ENCODE measurements around the gene LTA4H.
"Not testable (repeated sequence)": the region's sequence is repeated elsewhere in the genome, so short reads cannot be mapped to it uniquely, and the experiment has no call there.

Gene LTA4H

DNA sequence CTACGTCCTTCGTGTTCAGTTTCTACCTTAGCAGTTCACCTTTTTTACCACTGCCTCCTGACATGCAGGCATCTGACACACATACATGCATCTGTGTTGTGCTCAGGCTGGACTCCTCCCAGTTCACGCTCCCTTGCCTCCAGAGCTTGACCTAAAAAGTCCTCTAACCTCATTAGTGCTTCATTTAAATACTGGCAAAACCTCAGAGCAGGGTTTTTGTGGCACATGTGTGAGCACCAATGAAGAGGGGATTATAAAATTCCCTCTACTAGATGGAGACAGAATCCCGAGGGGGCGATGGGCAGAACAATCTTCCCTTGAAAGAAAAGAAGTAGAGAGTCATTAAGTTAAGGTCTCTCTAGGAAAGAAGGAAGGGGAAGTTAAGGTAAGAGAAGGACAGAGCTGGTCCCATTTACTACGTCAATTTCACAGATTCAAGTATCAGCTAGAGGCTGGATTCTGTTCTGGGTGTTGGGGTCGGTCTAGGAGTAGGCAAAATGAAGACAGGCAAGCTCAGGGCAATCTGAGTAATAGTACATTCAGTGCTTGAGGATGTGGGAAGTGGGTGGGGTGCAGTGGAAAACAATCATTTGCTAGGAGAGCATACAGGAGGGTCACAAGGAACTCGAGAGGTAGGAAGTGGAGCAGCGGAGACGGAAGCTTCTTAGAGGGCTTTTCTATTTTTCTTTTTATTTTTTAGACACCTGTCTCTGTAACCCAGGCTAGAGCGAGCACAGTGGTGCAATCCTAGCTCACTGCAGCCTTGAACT, 46.7 kb downstream of the LTA4H start:
- DNase-seq: no peak

DNA sequence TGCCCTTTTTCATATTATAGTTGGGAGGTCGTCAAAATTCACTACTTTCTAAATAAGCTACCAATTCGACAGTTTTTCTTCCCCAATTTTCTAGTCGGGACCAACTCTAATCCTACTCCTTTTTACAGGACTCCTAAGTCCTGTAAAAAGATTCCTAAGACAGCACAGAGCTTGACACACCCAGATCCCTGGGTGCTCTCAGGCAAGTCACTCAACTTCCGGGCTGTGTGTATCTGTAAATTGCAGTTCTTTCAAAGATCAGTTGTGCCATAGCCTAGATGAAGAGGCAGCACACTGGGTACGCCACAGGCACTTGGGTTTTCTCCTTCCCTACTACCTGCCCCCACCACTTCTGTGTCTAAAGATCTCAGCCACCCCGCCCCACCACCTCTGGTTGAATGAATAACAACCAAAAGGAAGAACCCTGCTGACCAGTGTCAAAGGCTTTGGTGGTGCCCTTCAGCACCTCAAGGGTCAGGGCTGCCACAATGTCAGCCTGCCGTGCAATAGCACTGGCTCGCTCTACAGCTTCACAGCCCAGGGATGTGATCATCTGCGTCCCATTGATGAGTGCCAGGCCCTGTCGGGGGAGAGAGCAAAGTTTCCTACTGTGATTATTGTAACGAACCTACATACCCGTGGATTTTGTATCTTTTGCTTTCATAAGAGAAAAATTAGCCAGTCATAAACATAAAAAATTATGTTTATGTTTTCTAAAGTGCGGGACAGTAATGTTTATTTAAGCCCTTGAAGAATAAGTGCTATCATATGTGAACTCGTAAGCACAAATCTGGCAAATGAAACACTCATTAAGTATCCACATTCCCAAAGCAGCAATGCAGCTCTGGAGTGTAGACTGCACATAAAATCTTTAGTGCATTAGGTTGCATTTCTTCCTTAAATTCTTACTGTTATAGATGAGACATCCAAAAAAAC, 48.5 kb downstream of the LTA4H start:
- no peak for DNase-seq

DNA sequence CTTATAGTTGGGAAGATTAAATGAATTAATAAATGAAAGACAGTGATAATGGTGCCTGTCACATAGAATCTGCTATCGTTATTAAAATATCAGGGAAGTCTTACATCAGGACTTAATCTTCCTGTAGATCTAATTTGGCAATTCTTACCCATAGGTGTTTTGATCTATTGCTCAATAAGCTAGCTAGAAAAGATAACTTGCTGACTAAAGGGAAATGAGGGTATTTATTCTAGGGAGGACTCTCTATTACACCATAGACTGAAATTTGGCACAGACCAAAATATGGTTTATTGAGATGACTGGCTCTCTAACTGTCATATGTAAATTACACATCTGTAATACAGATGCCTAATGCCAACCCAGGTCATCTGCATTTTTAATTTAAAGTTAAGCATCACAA, 50.7 kb downstream of the LTA4H start:
- no peak for DNase-seq

DNA sequence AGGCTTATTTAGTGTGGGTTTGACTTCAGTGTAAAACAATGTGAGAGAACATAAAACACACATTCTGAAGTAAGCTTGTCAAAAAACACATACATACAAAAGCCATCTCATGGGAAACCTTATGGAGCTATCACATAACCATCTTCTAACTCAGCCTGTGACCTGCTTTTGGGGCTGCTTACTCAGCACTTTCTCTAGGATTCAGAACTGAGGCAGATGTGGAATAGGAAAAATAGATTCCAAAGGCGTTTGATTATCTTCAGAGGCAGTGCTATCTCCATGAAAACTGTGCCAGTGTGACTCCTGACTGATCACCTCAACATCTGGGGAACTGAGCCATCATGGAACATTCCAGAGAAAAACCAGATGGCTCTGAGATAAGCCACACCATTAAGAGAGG, 52.8 kb downstream of the LTA4H start:
- DNase-seq: no peak

DNA sequence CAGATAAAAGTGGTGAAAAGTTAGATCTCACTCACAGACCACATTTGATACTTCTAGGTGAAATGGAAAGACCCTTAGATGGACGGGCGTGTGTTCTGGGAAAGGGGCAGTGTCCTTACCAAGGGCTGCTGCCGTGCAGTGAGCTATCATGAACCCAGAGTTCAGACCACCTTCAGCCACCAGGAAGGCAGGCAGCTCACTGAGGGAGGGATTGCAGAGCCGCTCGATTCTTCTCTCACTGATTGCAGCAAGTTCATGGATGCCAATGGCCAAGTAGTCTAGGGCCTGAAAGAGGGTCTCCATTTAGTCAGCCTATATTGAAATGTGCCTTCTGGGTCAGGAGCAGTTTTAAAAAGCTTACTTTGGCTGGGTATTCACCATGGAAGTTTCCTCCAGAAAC, 55.0 kb downstream of the LTA4H start:
- no peak for DNase-seq

DNA sequence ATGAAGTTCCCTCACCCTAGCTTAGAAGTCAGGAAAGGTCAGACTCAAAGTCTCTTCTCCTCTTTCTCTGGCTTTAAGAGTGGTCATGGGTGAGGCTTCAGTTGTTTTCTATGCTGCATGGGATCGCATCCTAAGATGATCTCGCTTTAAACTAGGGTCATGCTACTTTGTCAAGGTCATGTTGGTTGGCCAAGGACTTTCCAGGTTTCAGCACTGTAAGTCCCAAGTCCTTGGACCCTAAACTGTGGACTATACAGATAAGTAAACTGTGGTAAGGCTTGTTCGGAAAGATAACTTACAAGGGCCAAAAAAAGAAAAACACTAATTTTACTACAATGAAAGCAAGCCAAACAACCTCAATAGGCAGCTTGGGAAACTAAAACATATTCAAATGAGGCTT, 56.6 kb downstream of the LTA4H start:
- DNase-seq: no peak

DNA sequence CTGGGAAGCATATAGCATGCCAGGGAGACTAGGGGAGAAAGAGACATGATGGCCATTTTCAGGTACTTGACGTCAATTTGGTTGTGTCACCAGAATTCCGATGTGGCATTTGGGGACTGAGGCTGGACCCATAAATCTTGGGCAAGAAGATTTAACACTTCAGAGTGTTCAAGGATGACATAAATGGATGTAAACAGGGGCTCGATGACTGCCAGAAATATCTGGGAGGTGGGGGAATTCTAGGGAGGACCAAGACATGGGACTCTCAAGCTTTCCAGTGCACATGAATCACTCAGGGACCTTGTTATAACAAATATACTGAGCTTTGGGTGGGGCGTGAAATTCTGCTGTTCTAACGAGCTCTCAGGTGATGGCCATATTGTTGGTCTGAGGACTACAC, 57.0 kb downstream of the LTA4H start:
- no peak for DNase-seq

DNA sequence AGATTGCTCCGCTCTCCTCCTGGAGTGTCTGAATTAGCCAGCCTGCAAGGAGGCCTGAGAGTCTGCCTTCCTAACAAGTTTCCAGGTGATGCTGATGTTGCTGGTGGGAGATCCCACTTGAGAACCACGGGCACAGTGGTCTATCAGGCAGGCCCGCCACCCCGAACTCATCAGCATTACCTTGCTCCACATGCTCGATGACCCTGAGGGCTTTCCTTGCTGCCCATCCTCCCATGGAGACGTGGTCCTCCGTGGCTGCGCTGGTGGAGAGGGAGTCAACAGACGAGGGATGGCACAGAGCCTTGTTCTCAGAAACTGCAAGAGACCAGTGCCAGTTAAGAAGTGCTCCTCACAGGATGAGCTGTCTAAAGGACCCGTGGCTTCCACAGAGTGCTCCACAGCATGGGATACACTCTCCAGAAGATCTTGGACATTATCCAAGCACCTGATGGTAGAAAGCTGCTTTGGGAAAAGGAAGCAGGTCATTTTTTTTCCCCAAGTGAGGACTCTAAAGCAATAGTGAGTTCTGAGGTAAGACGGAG, 57.6 kb downstream of the LTA4H start:
- DNase-seq: no peak

DNA sequence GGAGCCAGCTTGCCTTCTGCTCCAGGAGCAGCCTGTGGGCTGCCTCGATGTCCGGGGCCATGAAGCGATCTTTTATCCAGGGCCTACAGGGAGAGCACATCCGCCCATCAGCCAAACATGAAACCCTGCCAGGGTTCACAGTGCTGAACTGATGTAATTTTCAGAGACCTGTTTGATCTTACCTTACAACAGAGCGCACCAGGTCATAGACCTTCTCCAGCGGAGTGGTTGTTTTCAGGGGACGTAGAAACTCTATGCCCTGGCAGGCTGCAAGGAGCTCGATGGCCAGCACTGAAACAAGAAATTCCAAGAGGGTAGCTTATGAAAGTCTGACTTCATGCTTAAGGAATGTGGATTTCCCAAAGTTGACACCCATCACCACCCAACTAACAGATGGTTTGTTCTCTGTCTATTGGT, 59.0 kb downstream of the LTA4H start:
- no peak for DNase-seq

DNA sequence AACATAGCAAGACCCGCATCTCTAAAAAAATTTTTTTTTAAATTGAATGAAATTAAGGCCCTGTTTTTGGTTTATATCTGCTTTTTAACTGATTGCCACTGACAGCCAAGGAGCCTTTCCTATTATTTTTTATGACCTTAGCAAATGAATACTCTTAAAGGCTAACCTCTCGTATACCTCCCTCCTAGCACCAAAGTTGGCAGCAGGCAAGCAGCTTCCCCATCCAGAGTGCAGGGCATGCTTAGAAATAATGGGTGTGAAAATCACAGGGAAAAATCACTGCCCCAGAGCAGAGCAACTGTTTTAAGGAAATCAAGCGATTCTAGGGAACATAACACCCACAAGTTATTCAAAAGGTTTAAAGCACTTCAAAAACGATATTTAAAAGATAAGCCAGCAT, 59.9 kb downstream of the LTA4H start:
- no peak for DNase-seq

DNA sequence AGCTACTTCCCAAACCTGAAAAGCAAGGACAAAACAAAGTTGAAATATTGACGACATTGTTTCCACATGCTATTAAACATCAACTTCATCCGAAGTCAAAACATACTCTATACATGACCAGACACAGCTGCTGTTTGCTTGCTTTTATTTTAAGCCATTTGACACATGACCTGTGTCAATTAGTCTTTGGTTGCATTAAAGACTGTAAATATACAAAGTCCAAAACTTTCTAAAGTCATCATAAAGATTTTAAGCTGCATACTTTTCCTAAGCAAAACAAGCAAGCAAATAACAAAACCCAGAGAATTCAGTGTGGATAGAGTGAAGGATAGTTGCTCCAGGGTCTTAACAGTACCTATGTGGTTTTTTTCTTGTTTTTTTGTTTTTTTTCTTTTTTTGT, 61.0 kb downstream of the LTA4H start:
- no peak for DNase-seq

DNA sequence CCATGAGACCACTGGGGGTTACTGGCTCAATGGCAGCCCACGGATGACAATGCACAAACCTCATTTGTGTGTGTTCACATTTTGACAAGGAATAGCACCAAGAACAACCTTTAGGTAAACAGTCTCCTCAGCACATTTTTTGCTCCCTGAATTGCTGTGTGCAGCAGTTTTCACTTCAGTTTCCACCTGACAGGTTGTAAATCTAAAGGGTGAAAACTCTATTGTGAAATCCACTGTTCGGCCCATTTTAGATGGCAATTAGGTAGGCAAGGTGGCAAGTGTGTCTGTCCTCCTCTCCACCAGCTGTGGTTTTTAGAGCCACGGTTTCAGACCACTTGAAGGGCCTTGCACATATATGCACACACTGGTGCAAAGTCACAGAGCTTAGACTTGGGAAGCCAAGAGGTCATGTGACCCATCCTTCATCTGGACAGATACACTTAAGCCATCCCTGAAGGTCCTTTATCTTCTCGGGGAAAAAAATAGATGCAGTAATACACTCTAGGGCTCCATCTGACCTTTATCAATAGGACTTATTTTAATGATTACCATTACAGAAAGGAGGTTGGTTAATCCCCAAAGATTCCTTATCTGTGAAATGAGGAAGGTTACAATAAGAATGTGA, 62.4 kb downstream of the LTA4H start:
- no peak for DNase-seq

DNA sequence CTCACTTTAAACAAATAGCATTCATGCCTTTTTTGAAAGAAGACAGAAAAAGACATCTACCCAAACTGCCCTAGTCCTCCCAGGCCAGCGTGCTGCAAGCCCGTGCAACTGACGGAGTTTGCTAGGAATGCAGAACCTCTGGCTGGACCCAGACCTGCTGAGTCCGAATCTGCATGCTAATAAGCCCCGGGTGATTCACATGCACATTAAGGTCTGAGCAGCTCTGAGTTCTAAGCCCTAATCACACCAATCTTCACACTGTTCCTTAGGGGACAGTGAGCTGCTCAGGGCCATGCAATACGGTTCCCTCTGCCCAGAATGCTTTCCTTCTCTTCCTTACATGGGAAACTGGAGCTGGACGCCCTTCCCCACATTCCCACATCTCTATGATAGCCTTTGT, 64.5 kb downstream of the LTA4H start:
- no peak for DNase-seq

DNA sequence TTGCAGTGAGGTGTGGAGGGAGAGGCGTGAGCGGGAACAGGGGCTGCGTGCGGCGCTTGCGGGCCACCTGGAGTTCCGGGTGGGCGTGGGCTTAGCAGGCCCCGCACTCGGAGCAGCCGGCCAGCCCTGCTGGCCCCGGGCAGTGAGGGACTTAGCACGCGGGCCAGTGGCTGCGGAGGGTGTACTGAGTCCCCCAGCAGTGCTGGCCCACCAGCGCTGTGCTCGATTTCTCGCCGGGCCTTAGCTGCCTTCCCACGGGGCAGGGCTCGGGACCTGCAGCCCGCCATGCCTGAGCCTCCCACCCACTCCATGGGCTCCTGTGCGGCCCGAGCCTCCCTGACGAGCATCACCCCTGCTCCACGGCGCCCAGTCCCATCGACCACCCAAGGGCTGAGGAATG, 66.3 kb downstream of the LTA4H start:
- DNase-seq: not testable (repeated sequence)

DNA sequence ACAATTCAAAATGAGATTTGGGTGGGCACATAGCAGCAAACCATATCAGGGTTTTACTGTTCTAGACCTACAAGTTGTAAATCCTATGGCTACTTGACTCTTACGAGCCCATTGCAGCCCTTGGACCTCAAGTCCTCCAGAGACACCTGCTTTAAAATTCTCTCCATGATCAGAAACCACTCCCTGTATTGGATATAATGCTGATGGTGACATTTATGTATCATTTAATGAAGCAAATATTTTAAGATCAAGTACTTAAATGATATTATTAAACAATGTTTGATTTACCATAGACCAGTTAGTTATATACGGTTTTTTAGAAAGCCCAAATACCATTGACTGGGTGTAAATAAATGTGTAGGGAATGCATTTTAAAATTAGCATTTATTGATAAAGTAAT, 68.1 kb downstream of the LTA4H start:
- DNase-seq: no peak

DNA sequence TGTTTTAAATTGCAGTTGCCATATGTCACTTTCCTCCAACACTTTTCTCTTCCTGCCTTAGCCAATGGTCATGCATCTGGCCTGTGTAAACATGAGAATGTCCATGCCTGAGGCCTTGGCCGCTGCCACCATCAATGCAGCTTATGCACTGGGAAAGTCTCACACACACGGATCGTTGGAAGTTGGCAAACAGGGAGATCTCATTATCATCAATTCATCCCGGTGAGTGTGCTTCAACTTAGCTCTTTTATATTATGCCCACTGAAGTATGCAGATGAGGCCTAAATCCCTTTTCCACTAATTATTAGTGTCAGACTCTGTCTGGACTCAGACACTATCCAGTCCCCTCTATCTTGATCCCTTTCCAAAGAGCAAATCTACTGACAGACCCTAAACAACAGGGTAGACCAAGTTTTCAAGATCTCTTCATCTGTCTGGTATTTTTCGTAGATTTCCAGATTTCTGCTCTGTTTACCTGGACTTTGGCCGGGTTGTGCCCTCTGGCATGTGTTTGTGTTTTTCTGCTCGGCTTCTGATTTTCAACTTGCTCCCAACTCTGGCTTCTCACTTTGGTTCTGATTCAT, 69.0 kb downstream of the LTA4H start:
- no peak for DNase-seq

DNA sequence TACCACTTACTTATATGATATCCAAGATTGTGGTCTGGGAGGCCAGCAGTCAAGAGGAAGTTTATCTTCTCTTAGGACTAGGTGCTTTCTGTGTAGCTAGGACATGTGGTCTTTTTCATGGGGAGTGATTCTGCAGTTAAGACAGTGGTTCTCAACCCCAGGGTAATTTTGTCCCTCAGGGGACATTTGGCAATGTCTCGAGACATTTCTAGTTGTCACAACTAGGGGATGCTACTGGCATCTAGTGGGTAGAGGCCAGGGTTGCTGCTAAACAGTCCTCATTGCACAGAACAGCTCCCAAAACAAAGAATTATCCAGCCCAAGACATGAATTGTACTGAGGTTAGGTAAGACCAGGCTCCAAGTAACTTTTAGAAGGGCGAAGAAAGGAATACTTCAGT, 72.3 kb downstream of the LTA4H start:
- no peak for DNase-seq

DNA sequence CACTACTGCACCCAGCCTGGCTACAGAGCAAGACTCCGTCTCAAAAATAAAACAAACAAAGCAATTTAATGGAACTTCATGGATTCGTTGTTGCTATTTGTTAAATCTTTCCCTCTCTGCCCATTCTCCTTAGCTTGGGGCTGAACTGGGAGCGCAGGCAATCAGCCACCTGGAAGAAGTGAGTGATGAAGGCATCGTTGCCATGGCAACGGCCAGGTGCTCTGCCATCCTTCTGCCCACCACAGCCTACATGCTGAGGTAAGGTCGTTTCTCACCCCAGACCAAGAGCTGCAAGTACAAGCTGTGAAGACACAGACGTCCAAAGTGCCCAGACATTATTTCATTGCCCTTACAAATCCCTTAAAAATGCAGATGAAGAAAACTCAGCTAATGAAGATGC, 73.2 kb downstream of the LTA4H start:
- DNase-seq: no peak

DNA sequence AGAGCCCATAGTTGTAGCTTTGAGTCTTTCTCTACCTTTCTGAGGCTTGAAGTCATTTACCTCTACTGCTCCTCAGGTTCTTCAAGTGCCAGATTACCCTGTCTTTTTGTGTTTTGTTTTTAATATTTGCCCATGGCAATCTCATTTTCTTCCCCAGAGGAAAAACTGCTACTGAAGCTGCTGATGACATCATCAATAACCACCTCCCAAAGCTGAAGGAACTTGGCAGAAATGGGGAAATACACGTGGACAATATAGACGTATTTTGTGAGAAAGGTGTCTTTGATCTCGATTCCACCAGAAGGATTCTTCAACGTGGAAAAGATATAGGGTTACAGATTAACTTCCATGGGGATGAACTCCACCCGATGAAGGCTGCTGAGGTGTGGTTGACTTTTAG, 75.1 kb downstream of the LTA4H start:
- DNase-seq: no peak

DNA sequence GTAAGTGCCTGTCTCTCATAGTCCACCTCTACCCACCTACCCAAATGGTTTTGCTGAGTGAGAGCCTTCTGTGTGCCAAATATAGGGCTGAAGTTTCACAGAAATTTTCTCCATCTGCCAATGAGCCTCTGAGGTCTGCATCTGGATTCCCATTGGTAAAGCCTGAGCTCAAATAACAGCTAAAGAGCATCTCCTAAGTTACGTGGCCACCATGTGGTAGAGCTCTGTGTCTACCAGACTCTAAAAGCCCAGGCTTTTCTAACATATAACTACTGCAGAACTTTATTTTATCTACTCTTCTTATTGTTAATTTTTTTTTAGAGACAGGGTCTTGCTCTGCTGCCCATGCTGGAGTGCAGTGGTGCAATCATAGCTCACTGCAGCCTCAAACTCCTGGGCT, 76.3 kb downstream of the LTA4H start:
- DNase-seq: peak; percentile 2

DNA sequence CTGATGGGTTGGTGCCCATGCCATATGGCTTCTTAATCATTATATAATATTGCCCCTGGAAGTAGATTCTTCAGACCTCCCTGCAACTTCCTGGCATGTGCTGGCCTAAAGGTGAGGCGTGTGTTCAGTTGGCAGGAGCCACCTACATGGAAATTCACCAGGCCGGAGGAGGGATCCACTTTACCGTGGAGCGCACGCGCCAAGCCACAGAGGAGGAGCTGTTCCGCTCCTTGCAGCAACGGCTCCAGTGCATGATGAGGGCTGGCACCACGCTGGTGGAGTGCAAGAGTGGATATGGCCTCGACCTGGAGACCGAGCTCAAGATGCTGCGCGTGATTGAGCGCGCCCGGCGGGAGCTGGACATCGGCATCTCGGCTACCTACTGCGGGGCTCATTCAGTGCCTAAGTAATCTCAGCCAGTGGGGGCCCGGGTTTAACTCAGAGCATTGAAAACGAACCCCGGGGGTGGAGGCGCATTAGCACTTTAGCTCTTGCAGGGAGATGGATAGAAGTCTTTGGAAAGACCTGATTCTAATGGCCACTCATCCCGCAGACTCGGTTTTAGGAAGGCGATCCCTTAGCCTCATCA, 78.7 kb downstream of the LTA4H start:
- no peak for DNase-seq

DNA sequence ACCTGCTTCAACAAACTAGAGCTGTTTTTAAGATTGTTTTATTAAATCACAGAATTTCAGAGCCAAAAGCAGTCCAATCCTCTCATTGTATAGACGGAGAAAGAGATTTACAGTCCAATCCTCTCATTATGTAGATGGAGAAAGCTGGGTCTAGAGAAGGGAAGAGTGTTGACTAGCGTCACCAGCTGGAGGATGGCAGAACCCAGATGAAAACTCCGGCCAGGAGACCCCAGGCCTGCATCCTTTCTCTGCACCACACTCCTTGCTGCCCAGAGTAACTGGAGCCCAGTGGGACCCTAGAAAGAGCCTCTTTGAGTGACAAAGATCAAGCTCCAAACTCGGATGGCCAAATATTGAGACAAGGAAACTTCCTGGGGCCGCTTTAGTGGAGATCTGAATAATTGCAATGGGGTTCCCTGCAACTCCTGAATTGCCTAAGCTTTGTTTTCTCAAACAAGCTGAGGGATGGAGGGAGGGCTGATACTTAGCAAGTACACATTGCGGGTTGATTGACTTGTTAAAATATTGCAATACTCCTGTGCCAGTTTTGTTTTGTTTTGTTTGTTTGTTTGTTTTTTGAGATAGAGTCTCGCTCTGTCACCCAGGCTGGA, 79.7 kb downstream of the LTA4H start:
- no peak for DNase-seq

Measured in NCI-H2081 treated with DMSO at 0.1 percent for 48 hours (cell line).